GM12878 (cell line): Measurements from ENCODE around the gene ILF2.

Experiments used
- CTCF ChIP-seq, 3 experiments: IDR thresholded peaks in 2 of 3; conservative IDR thresholded peaks in 1 of 3; 2 replicates each; pipeline ENCODE4 v1.5.1; 2011; ENCODE audit warnings: low read depth in 3 of 3, low read length in 3 of 3, mild to moderate bottlenecking in 3 of 3, control low read depth in 2 of 3, moderate library complexity in 2 of 3, inconsistent platforms in 1 of 3, mixed read lengths in 1 of 3; ENCODE audit not compliant: control insufficient read depth in 2 of 3, insufficient read depth in 1 of 3; ENCODE audit errors: extremely low read depth in 1 of 3
- HDAC2 ChIP-seq: fragments of 200-600 bp; sonication (generic); IDR thresholded peaks from 2 replicates; pipeline ENCODE4 v1.6.1; 2017
- MYC ChIP-seq: IDR thresholded peaks from 2 replicates; pipeline ENCODE4 v1.6.1; 2011; ENCODE audit warnings: mild to moderate bottlenecking, low read length, moderate library complexity, inconsistent platforms; ENCODE audit not compliant: insufficient read depth, insufficient replicate concordance, insufficient read length, severe bottlenecking
- POLR2A ChIP-seq: IDR thresholded peaks from 2 replicates; pipeline ENCODE4 v1.6.1; 2011; ENCODE audit warnings: low read depth, mild to moderate bottlenecking, low read length
- POLR2AphosphoS2 ChIP-seq: IDR thresholded peaks from 2 replicates; pipeline ENCODE4 v1.6.1; 2011; ENCODE audit warnings: low read depth, mild to moderate bottlenecking, low read length, improper control_type of control experiment, moderate library complexity
- POLR2AphosphoS5 ChIP-seq: IDR thresholded peaks from 2 replicates; pipeline ENCODE4 v1.6.1; 2011; ENCODE audit warnings: mild to moderate bottlenecking, low read length, inconsistent platforms
- REST ChIP-seq: IDR thresholded peaks from 2 replicates; pipeline ENCODE4 v1.6.1; 2012; ENCODE audit warnings: mild to moderate bottlenecking, low read depth, low read length
- RFX5 ChIP-seq: IDR thresholded peaks from 2 replicates; pipeline ENCODE4 v1.6.1; 2011; ENCODE audit warnings: low read depth, low read length, improper control_type of control experiment
- SMAD1 ChIP-seq: fragments of 450-650 bp; IDR thresholded peaks from 2 replicates; pipeline ENCODE4 v1.6.1; 2018; ENCODE audit warnings: mild to moderate bottlenecking, low read depth; ENCODE audit not compliant: partially characterized antibody
- TAF1 ChIP-seq: IDR thresholded peaks from 2 replicates; pipeline ENCODE4 v1.6.1; 2011; ENCODE audit warnings: mild to moderate bottlenecking, low read depth, low read length, borderline replicate concordance
- TF ChIP-seq, protein P1 (sequence below): IDR thresholded peaks from 2 replicates; pipeline ENCODE4 v1.6.1; 2011; ENCODE audit warnings: low read depth, low read length, improper control_type of control experiment, borderline replicate concordance

DNA sequence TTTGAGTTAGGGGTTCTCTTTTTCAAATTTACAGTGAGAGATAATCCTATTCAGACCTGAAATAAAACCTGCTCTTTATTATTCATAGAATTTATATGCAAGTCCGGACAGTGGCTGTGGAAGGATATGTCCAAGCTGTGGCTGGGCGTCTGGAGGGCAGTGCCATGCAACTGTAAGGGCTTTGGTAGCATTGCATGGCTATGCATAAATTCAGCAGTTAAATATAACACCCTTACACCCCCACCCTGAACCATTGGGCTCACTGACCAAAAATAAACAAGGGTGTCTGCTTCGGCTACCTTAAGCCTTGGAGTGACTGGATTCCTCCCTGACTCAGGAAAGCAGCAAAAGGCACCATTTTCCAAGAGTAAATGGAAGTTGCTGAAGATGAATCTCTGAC, 31.5 kb downstream of the ILF2 start:
- TF ChIP-seq TAF1 (no peak), SMAD1 (no peak), MYC (no peak), RFX5 (no peak), CTCF (IDR thresholded peaks at IDR 0.05 in 2 of 3, conservative IDR thresholded peaks at IDR 0.05 in 1 of 3; ENCODE audit: control insufficient read depth in 2 of 3, extremely low read depth in 1 of 3, insufficient read depth in 1 of 3, low read depth in 3 of 3, low read length in 3 of 3) (no peak), POLR2AphosphoS5 (no peak), POLR2AphosphoS2 (no peak), POLR2A (no peak), HDAC2 (no peak), REST (no peak)
- TF ChIP-seq, protein P1, sequence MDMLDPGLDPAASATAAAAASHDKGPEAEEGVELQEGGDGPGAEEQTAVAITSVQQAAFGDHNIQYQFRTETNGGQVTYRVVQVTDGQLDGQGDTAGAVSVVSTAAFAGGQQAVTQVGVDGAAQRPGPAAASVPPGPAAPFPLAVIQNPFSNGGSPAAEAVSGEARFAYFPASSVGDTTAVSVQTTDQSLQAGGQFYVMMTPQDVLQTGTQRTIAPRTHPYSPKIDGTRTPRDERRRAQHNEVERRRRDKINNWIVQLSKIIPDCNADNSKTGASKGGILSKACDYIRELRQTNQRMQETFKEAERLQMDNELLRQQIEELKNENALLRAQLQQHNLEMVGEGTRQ: no peak
